IPS-15b (cell line): ENCODE measurements around the gene SYNGR4.
"Not testable (repeated sequence)": the region's sequence is repeated elsewhere in the genome, so short reads cannot be mapped to it uniquely, and the experiment has no call there.

ENCODE experiments used
- H3K27me3 ChIP-seq: one replicate; pipeline ENCODE4 v1.6.1; 2013; ENCODE audit warnings: low read length; ENCODE audit not compliant: control insufficient read depth, insufficient read depth
- H3K36me3 ChIP-seq: one replicate; pipeline ENCODE4 v1.6.1; 2013; ENCODE audit warnings: low read length; ENCODE audit not compliant: control insufficient read depth, insufficient read depth
- H3K4me1 ChIP-seq: one replicate; pipeline ENCODE4 v1.6.1; 2013; ENCODE audit warnings: mild to moderate bottlenecking, low read length; ENCODE audit not compliant: control insufficient read depth, insufficient read depth
- H3K4me3 ChIP-seq: one replicate; pipeline ENCODE4 v1.5.1; 2013; ENCODE audit warnings: low read depth, low read length
- H3K9ac ChIP-seq: one replicate; pipeline ENCODE4 v1.6.1; 2013; ENCODE audit warnings: low read depth, mild to moderate bottlenecking, low read length
- H3K9me3 ChIP-seq: one replicate; pipeline ENCODE4 v1.6.1; 2013; ENCODE audit warnings: mild to moderate bottlenecking, low read length; ENCODE audit not compliant: control insufficient read depth, insufficient read depth

The SYNGR4 gene, protein sequence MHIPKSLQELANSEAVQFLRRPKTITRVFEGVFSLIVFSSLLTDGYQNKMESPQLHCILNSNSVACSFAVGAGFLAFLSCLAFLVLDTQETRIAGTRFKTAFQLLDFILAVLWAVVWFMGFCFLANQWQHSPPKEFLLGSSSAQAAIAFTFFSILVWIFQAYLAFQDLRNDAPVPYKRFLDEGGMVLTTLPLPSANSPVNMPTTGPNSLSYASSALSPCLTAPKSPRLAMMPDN

DNA sequence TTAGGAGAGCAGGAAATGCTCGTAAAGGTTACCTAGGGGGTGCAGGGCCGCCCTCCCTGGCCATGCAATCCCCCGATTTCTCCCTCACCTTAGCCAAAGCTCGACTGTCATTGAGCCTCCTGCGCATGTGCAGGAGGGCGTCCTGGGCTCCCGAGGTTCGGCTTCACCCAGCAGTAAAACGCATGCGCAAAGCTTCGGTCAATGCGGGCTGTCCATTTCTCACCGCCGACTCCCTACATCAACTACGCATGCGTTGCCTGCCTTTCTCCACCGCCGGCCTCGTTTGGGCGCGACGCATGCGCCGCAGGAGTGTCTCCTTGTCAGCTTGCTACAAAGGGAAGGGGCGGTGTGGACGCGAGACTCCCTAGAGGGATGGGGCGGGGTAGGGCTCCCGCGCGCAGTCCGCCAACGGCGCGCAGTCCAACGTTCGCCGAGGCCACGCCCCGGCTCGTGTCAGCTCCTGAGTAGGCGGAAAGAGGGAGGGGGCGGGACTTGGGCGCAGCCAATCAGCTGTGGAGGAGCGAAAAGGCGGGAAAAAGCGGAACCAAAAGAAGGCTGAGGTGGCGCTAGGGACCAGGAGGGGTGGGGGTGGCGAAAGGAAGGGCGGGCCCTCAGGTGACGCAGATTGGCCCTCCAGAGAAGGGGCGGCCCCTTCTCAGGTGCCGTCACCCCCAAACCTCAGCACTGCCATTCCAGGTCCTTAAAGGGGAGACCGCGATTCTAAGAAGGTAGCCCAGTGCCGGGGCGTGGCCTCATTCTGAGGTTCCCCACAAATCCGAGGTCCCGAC is at the start of gene SYNGR4, which contains the start of gene TMEM143:
Gene SYNGR4, plus strand, starts transcription at position 558 of the 788 bp plus-strand sequence. CDS start 1,476 bp downstream, outside the sequence.
Gene TMEM143, minus strand, starts transcription at position 131 of the 788 bp plus-strand sequence. Its CDS starts 20 bp downstream, at position 111.
- no peaks in the 10 kb centered on the region for H3K36me3 ChIP-seq
- H3K9me3 ChIP-seq, result no peaks in the 10 kb centered on the region
- peak within 1 kb of the TSS; percentile 68 for H3K4me3 ChIP-seq
- no peaks in the 10 kb centered on the region for H3K27me3 ChIP-seq
- peaks cover 3% of the 10 kb centered on the region for H3K4me1 ChIP-seq
- peak within 1 kb of the TSS; percentile 80 for H3K9ac ChIP-seq

DNA sequence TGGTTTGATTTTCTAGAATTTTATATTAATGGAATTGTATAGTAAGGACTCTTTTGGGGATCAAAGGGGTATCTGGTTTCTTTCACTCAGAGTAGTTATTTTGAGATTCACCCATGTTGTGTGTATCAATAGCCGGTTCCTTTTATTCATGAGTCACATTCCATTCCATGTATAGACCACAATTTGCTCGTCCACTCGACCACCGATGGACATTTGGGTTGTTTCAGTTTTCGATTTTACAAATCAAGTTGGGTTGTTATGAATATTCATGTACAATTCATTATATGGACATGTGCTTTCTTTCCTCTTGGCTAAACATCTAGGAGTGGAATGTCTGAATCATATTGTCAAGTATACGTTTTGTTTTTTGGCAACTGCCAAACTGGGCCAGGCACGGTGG is 48.5 kb upstream of the SYNGR4 start:
- Histone ChIP-seq H3K4me3 (no peak overlapping the region), H3K4me1 (peaks cover 5% of the 10 kb centered on the region)

DNA sequence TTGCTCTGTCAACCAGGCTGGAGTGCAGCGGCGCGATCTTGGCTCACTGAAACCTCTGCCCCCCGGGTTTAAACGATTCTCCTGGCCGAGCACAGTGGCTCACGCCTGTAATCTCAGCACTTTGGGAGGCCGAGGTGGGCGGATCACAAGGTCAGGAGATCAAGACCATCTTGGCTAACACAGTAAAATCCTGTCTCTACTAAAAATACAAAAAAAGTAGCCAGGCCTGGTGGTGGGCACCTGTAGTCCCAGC is 46.5 kb upstream of the SYNGR4 start:
- not testable (repeated sequence) for H3K9me3 ChIP-seq, H3K36me3 ChIP-seq, H3K9ac ChIP-seq, H3K27me3 ChIP-seq, H3K4me1 ChIP-seq, H3K4me3 ChIP-seq

More for the DNA sequence above, 48.5 kb upstream of the SYNGR4 start:
- no peaks in the 10 kb centered on the region for H3K9me3 ChIP-seq
- no peaks in the 10 kb centered on the region for H3K27me3 ChIP-seq
- no peak overlapping the region for H3K9ac ChIP-seq
- H3K36me3 ChIP-seq, result no peaks in the 10 kb centered on the region

DNA sequence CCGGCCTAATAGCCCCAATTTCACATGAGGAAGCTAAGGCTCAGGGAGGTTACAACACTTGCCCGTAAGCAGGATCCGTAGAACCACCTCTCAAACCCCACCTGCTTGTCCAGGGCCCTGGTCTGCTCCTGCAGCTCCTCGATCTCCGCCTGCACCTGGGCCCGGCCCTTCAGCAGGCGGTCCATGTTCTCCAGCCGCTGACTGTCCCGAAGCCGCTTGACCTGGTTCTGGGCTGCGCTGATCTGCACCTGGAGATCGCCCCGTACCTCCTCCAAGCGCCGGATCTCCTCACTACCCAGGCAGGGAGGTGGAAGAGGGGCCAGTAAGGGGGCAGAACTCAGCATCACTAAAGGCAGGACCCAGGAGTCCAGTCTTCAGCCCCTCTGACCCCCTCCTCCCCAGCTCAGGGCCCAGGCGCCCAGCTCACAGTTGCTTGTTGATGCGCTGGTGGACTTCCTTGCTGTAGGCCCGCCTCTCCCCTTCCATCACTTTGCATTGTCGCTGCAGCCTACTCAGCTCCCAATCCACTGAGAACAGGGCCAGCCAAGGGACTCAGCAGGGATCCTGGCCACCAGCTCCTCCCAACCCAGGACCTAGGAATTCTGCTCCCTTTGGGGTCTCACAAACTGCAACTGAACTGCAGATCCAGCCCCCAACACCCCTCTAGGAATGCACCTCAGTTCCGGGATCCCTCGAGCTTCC is 45.7 kb upstream of the SYNGR4 start:
- Histone ChIP-seq H3K4me3 (no peak overlapping the region), H3K9ac (no peak overlapping the region), H3K9me3 (no peaks in the 10 kb centered on the region), H3K27me3 (peaks cover 6% of the 10 kb centered on the region), H3K4me1 (peaks cover 5% of the 10 kb centered on the region), H3K36me3 (no peaks in the 10 kb centered on the region)

DNA sequence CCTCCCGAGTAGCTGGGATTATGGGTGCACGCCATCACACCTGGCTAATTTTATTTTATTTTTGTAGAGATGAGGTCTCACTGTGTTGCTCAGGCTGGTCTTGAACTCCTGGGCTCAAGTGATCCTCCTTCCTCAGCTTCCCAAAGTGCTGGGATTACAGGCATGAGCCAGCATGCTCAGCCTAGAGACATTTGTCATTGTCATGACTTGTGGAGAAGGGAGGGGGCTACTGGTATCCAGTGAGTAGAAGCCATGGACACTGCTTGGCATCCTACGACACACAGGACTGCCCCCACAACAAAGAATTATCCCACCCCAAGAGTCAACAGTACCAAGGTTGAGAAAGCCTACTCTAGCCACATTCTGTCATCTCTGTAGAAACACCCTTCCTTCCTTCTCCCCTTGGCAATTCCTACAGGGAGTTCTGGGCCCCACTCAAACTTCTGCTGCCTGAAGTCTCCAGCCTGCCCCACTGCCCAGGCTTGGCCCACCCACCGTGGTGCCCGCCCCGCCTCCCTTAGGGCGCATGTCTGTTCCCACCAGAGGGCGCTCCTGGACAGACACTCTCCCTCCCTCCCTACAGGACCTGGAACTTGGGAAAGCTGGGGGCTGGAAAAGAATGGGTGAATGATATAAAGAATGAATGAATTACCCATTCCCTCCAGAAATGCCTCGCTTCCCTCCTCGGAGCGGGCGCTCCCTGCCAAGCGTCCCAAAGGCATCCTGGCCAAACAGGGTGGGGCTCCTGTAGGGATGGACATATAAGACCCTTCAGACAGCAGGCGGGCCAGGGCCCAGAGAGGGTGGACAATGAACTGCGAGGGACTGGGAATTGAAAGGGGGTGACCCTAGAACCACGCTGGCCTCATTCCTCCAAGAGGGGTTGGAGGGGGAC is 44.3 kb upstream of the SYNGR4 start:
- peak overlapping the region; percentile 97 for H3K4me3 ChIP-seq
- H3K9me3 ChIP-seq, result no peaks in the 10 kb centered on the region
- H3K9ac ChIP-seq, result no peak overlapping the region
- H3K27me3 ChIP-seq, result peaks cover 6% of the 10 kb centered on the region
- H3K4me1 ChIP-seq, result peaks cover 5% of the 10 kb centered on the region
- H3K36me3 ChIP-seq, result no peaks in the 10 kb centered on the region

DNA sequence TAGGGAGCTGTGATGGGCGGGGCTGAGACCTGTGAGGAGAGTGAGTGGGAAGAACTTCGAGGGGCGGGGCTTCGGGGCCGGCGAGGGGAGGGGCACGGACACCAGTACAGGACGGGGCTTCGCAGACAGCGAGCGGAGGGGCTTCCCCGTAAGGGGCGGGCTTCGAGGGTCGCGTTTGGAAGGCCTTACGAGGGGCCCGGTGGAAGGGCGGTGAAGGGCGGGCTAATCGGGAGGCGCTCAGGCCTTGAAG is 42.9 kb upstream of the SYNGR4 start:
- peaks cover 5% of the 10 kb centered on the region for H3K4me1 ChIP-seq
- H3K36me3 ChIP-seq, result no peaks in the 10 kb centered on the region
- peak overlapping the region; percentile 97 for H3K4me3 ChIP-seq

DNA sequence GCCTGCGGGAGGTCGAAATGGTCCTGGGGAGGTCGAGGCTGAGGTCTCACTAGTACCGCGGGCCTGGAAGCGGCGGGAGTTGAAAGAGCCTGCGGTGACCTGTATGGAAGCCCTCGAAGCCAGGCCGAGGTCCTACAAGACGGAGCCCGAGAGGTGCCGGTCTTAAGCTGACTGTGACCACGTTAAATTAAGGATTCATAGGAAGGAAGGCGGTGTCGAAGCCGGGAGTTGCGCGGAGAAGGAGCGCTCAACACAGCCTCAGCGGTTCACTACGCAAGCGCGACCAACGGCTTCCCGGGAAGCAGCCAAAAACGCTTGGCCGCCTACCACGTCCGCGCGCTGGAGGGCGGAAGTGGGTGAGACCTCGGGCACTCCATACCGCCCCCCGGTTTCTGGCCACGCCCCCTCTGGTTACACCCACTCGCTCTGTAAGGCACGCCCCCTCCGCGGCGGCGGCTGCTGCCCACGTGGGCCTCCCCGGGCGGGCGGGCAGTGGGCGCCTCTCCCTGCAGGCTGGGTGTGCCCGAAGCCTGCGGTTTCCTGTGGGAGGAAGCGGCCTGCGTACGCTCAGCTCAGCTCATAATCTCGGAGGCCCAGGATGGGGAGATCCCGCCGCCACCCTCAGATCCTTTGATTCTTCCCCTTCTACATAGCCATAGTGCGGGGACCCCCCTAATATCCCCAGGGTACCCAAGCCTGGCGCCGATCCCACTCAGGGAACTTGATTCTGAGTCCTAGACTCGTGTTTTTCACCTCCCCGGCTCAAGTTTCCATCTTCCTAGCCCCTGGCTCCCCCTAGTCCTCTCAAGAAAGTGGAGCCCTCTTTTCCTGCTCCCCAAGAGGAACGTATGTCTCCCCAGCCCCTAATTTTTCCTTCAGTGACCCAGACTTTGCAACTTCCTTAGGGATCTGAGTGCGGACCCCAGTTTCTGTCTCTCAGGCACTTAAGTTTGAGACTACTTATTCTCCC is 42.3 kb upstream of the SYNGR4 start:
- peak overlapping the region; percentile 97 for H3K4me3 ChIP-seq
- H3K27me3 ChIP-seq, result peaks cover 6% of the 10 kb centered on the region
- peak overlapping the region; percentile 81 for H3K9ac ChIP-seq
- H3K4me1 ChIP-seq, result peaks cover 5% of the 10 kb centered on the region
- H3K36me3 ChIP-seq, result no peaks in the 10 kb centered on the region
- no peaks in the 10 kb centered on the region for H3K9me3 ChIP-seq

More for the DNA sequence above, 42.9 kb upstream of the SYNGR4 start:
- Histone ChIP-seq H3K9me3 (no peaks in the 10 kb centered on the region), H3K27me3 (peaks cover 6% of the 10 kb centered on the region), H3K9ac (peak overlapping the region; percentile 81)

DNA sequence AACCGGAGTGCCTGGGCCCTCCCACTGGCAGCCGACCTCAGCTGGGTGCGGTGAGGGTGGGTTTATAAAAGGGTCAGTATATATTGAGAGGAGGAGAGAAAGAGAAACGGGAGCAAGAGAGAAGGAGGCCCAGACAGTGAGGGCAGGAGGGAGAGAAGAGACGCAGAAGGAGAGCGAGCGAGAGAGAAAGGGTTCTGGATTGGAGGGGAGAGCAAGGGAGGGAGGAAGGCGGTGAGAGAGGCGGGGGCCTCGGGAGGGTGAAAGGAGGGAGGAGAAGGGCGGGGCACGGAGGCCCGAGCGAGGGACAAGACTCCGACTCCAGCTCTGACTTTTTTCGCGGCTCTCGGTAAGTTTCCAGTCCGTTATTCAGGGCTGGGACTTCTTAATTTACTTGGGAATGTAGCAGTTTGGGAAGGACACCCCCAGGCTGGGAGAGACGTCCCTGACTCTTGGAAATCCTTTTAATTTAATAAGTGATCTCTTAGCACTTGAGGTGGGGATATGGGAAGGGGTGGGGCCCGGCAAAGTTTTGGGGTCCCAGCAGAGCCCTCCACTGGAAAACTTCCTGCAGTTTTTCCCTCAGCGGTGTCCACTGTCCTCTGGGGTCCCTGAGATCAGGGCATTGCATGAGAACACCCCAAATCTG is 38.8 kb upstream of the SYNGR4 start, which contains the start of gene EMP3:
Gene EMP3, plus strand, starts transcription at position 288 of the 646 bp plus-strand sequence. CDS start 1,293 bp downstream, outside the sequence.
- Histone ChIP-seq H3K9me3 (no peaks in the 10 kb centered on the region), H3K27me3 (peaks cover 6% of the 10 kb centered on the region), H3K9ac (no peak within 1 kb of the TSS), H3K4me3 (peak within 1 kb of the TSS; percentile 65), H3K4me1 (no peaks in the 10 kb centered on the region), H3K36me3 (no peaks in the 10 kb centered on the region)

DNA sequence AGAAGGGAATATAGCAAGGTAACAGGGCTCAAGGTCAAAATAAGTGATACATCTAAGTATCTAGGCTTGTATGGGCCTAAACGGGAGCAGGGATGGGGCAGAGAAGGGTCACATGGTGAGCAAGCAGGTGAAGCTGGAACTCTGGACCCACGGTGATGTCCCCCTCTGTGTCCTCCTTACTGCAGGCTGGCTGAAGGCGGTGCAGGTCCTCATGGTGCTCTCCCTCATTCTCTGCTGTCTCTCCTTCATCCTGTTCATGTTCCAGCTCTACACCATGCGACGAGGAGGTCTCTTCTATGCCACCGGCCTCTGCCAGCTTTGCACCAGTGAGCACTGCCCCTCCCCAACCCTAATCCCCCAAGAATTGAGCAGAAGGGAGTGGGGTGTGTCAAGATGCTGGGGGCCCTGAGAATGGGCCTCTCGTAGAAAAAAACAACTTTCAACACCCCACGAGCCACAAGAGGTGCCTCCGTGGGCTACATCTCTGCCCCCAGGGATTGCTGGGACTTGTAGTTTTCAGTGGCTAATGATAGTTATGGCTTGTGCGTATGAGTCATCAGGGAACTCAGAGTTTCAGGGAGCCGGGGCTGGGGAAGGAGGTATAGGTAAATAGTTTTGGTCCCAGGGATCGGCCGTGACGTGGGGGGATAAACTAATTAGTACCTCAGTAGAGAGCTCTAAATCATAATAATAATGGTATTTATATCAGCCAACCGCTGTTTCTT is 34.8 kb upstream of the SYNGR4 start:
- Histone ChIP-seq H3K36me3 (no peaks in the 10 kb centered on the region), H3K9me3 (no peaks in the 10 kb centered on the region), H3K4me1 (no peaks in the 10 kb centered on the region), H3K9ac (no peak overlapping the region), H3K4me3 (peak overlapping the region; percentile 69), H3K27me3 (no peaks in the 10 kb centered on the region)
